C4-2B (cell line): ENCODE data around the gene CENPP.

Experiments used
- CTCF ChIP-seq: fragments of 450-650 bp; conservative IDR thresholded peaks from 2 replicates; pipeline ENCODE4 v1.5.1; 2017; ENCODE audit warnings: mild to moderate bottlenecking
- ZFX ChIP-seq: fragments of 450-650 bp; IDR thresholded peaks from 2 replicates; pipeline ENCODE4 v1.6.1; 2017

GRCh38 chr9:92467041-92467440, 141.3 kb downstream of the CENPP start:
- no peak for TF ChIP-seq CTCF
- no peak for TF ChIP-seq ZFX
